Measurements from ENCODE around the gene DIDO1.
A peak's percentile ranks its signal among the peaks of the same experiment; 100 is the strongest.

Gene DIDO1

DNA sequence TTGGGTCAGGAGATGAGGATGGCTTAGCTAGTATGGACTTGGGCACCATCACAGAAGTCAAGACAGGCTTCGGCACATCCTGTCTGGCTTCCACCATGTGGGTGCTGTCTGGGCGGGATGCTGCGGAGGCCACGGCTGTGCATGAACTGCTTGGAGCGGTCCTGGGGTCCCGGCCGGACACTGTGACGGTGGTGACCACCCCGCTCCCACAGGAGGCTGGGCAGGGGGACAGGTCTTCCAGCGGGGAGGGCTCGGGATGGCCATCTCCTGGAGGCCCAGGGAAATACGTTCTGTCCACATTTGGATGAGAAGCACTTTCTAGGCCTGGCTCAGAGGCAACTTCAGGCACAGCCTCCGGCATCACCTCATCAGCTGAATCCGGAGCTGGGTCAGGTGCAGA lies 32.6 kb downstream of the DIDO1 start:
- H3K27me3 ChIP-seq (replicated peaks; ENCODE audit: control insufficient read depth, insufficient read depth, low read length, poor library complexity, severe bottlenecking): no peaks in the 10 kb centered on the region
- no peak for DNase-seq
- no peak overlapping the region for H3K27ac ChIP-seq (ENCODE audit: insufficient read depth, low read length, poor library complexity, severe bottlenecking)
- H3K36me3 ChIP-seq (ENCODE audit: control insufficient read depth, insufficient read depth, low read length): peaks cover 73% of the 10 kb centered on the region
- peaks cover 7% of the 10 kb centered on the region for H3K4me1 ChIP-seq (ENCODE audit: control insufficient read depth, insufficient read depth, low read length, poor library complexity, severe bottlenecking)
- no peak overlapping the region for H3K4me3 ChIP-seq (ENCODE audit: insufficient read depth, low read depth, low read length, poor library complexity, severe bottlenecking)
- H3K9me3 ChIP-seq (ENCODE audit: control insufficient read depth, low read length): no peaks in the 10 kb centered on the region

DNA sequence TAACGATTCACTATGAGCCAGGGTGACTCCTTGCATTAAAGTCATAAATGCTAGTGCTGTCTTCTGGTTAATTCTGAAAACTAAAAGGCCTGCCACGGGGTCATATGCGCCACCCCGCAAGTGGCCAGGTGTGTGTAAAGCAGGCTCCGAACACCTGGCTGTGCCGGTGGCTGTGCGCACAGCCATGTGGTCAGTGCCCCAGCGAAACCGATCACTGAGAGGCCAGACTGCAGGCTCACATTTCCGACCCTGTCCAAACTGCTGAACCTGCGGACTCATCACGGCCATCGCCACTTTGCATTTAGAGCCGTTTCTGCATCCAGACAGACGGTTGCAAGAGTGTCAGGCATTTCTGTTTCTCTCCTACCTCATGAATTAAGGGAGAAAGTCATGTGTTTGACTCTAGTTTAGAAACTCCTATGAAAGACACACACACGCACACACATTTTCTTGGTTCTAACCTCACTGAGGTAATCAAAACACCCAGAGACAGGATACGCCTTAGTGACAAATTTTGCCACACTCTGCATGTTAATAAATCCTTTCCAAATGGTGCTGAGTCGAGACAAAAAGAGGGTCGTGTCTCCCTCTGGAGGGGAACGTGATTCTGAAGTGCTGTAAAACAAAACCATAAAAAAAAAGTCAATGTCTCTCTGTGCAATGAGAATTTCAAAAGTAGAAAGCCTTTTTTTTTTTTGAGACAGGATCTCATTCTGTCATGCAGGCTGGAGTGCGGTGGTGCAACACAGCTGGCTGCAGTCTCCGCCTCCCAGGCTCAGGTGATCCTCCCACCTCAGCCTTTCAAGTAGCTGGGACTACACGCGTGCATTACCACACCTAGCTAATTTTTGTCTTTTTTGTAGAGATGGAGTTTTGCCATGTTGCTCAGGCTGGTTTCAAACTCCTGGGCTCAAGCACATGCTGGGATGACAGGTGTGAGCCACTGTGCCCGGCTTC lies 33.7 kb downstream of the DIDO1 start:
- H3K4me3 ChIP-seq (ENCODE audit: insufficient read depth, low read depth, low read length, poor library complexity, severe bottlenecking): no peak overlapping the region
- H3K9me3 ChIP-seq (ENCODE audit: control insufficient read depth, low read length): no peaks in the 10 kb centered on the region
- peaks cover 83% of the 10 kb centered on the region for H3K36me3 ChIP-seq (ENCODE audit: control insufficient read depth, insufficient read depth, low read length)
- no peaks in the 10 kb centered on the region for H3K27me3 ChIP-seq (replicated peaks; ENCODE audit: control insufficient read depth, insufficient read depth, low read length, poor library complexity, severe bottlenecking)
- DNase-seq: no peak
- H3K27ac ChIP-seq (ENCODE audit: insufficient read depth, low read length, poor library complexity, severe bottlenecking): no peak overlapping the region
- H3K4me1 ChIP-seq (ENCODE audit: control insufficient read depth, insufficient read depth, low read length, poor library complexity, severe bottlenecking): peaks cover 7% of the 10 kb centered on the region

DNA sequence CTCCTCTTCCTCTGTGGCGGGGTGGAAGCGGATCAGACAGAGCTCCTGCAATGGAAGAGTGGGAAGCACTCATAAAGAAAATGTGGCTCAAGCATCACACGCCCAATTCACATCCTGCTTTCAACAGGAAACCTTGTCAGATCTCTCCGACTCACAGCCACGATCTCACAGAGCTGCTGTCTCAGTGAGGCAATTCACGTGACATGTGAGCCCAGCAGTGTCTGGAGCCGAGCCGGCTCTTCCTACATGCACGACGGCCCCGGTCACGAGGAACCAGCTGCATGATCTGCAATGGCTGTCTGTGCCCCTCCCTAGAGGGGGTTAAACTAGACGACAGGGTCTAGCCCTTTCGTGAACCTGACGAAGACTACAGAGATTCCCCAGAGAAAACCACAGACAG lies 35.2 kb downstream of the DIDO1 start:
- H3K27ac ChIP-seq (ENCODE audit: insufficient read depth, low read length, poor library complexity, severe bottlenecking): peak overlapping the region; percentile 27
- DNase-seq: no peak
- H3K4me1 ChIP-seq (ENCODE audit: control insufficient read depth, insufficient read depth, low read length, poor library complexity, severe bottlenecking): peaks cover 7% of the 10 kb centered on the region
- H3K4me3 ChIP-seq (ENCODE audit: insufficient read depth, low read depth, low read length, poor library complexity, severe bottlenecking): no peak overlapping the region
- peaks cover 97% of the 10 kb centered on the region for H3K36me3 ChIP-seq (ENCODE audit: control insufficient read depth, insufficient read depth, low read length)
- no peaks in the 10 kb centered on the region for H3K9me3 ChIP-seq (ENCODE audit: control insufficient read depth, low read length)
- H3K27me3 ChIP-seq (replicated peaks; ENCODE audit: control insufficient read depth, insufficient read depth, low read length, poor library complexity, severe bottlenecking): no peaks in the 10 kb centered on the region

DNA sequence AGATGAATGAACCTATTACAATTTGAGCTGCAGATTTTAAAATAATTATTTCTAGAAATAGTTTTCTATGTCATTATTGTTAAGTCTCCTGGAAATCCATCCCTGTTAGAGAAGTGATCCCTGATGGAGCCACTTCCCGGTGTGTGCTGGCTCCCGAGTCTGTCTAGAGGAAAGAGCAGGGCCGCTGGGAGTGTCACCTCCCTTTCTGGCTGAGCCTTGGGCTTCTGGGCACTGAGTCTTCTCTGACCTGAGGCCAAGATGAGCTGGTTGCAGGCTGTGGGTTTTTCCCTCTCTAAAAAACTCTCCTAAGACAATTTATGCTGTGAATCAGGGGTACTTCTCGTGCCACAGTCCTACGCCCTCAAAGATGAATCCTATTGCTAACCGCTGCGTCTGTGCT lies 35.9 kb downstream of the DIDO1 start:
- DNase-seq: no peak
- Histone ChIP-seq H3K27me3 (replicated peaks; ENCODE audit: control insufficient read depth, insufficient read depth, low read length, poor library complexity, severe bottlenecking) (no peaks in the 10 kb centered on the region), H3K9me3 (ENCODE audit: control insufficient read depth, low read length) (no peaks in the 10 kb centered on the region), H3K4me1 (ENCODE audit: control insufficient read depth, insufficient read depth, low read length, poor library complexity, severe bottlenecking) (peaks cover 7% of the 10 kb centered on the region), H3K36me3 (ENCODE audit: control insufficient read depth, insufficient read depth, low read length) (peaks cover 96% of the 10 kb centered on the region), H3K4me3 (ENCODE audit: insufficient read depth, low read depth, low read length, poor library complexity, severe bottlenecking) (no peak overlapping the region), H3K27ac (ENCODE audit: insufficient read depth, low read length, poor library complexity, severe bottlenecking) (no peak overlapping the region)

DNA sequence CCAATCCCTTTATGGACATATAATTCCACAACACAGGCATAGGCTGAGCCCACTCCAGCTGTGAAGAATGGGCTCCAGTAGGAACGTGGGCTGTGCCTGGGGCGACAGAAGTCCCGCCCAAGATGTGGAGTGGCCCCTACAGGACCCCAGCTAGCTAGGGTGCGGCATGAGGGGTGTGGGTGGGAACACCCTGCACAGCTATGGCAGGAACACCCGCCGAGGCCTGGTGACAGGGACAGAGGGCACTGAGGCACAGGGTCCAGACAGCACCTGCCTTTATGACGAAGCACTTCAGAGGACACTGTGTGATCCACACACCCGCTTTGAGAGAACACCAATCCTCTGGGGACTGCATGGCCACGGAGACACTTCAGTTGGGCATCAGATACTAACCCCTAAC lies 36.4 kb downstream of the DIDO1 start:
- no peak for DNase-seq
- H3K27me3 ChIP-seq (replicated peaks; ENCODE audit: control insufficient read depth, insufficient read depth, low read length, poor library complexity, severe bottlenecking): no peaks in the 10 kb centered on the region
- no peak overlapping the region for H3K27ac ChIP-seq (ENCODE audit: insufficient read depth, low read length, poor library complexity, severe bottlenecking)
- H3K36me3 ChIP-seq (ENCODE audit: control insufficient read depth, insufficient read depth, low read length): peaks cover 91% of the 10 kb centered on the region
- H3K4me3 ChIP-seq (ENCODE audit: insufficient read depth, low read depth, low read length, poor library complexity, severe bottlenecking): no peak overlapping the region
- H3K4me1 ChIP-seq (ENCODE audit: control insufficient read depth, insufficient read depth, low read length, poor library complexity, severe bottlenecking): peaks cover 7% of the 10 kb centered on the region
- H3K9me3 ChIP-seq (ENCODE audit: control insufficient read depth, low read length): no peaks in the 10 kb centered on the region

DNA sequence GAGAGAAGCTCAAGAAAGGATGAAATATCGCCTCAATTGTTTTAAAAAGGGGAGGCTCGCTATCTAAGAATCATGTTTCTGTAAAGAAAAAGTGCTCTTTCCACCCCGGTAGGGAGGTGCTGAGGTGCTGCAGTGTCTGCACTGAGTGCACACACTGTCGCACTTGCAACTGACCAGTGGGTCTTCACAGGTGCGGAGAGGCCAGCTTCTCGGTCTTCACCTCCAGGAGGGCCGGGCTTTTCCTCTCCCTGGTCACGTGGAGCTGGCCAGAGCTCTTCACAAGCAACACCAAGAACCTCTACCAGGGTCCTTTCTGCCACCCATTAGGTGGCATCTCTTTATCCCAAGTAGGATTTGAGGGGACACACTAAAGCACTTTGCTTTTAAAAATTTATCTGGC lies 36.9 kb downstream of the DIDO1 start:
- DNase-seq: no peak
- Histone ChIP-seq H3K4me3 (ENCODE audit: insufficient read depth, low read depth, low read length, poor library complexity, severe bottlenecking) (no peak overlapping the region), H3K4me1 (ENCODE audit: control insufficient read depth, insufficient read depth, low read length, poor library complexity, severe bottlenecking) (peaks cover 7% of the 10 kb centered on the region), H3K36me3 (ENCODE audit: control insufficient read depth, insufficient read depth, low read length) (peaks cover 86% of the 10 kb centered on the region), H3K9me3 (ENCODE audit: control insufficient read depth, low read length) (no peaks in the 10 kb centered on the region), H3K27ac (ENCODE audit: insufficient read depth, low read length, poor library complexity, severe bottlenecking) (no peak overlapping the region), H3K27me3 (replicated peaks; ENCODE audit: control insufficient read depth, insufficient read depth, low read length, poor library complexity, severe bottlenecking) (no peaks in the 10 kb centered on the region)

- H3K9me3 ChIP-seq (ENCODE audit: control insufficient read depth, low read length): no peaks in the 10 kb centered on the region
- peaks cover 7% of the 10 kb centered on the region for H3K4me1 ChIP-seq (ENCODE audit: control insufficient read depth, insufficient read depth, low read length, poor library complexity, severe bottlenecking)
- H3K36me3 ChIP-seq (ENCODE audit: control insufficient read depth, insufficient read depth, low read length): peaks cover 81% of the 10 kb centered on the region
- no peak overlapping the region for H3K27ac ChIP-seq (ENCODE audit: insufficient read depth, low read length, poor library complexity, severe bottlenecking)
- DNase-seq: no peak
- no peaks in the 10 kb centered on the region for H3K27me3 ChIP-seq (replicated peaks; ENCODE audit: control insufficient read depth, insufficient read depth, low read length, poor library complexity, severe bottlenecking)
- H3K4me3 ChIP-seq (ENCODE audit: insufficient read depth, low read depth, low read length, poor library complexity, severe bottlenecking): no peak overlapping the region
Observed at GRCh38 chr20:62888910-62889309, 37.4 kb downstream of the DIDO1 start.

DNA sequence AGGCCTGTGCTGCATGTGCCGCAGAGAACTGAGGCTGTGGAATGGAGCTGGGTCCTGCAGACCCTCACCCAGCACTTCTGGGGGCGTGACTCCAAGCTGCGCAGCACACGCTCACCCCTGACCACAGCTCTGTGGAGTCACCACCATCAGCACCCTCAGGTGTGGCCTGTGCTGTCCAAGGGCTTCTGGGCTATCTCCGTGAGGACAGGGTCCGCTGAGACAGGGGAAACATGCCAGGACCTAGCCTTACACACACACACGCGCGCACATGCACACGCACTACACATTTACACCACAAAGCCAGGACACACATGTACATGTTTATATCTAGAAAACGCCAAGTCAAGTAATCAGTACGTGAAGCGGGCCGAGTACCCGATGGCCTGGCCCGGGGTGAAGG lies 37.9 kb downstream of the DIDO1 start:
- H3K4me1 ChIP-seq (ENCODE audit: control insufficient read depth, insufficient read depth, low read length, poor library complexity, severe bottlenecking): peaks cover 7% of the 10 kb centered on the region
- DNase-seq: no peak
- H3K27me3 ChIP-seq (replicated peaks; ENCODE audit: control insufficient read depth, insufficient read depth, low read length, poor library complexity, severe bottlenecking): no peaks in the 10 kb centered on the region
- no peak overlapping the region for H3K27ac ChIP-seq (ENCODE audit: insufficient read depth, low read length, poor library complexity, severe bottlenecking)
- H3K9me3 ChIP-seq (ENCODE audit: control insufficient read depth, low read length): no peaks in the 10 kb centered on the region
- H3K36me3 ChIP-seq (ENCODE audit: control insufficient read depth, insufficient read depth, low read length): peaks cover 76% of the 10 kb centered on the region
- H3K4me3 ChIP-seq (ENCODE audit: insufficient read depth, low read depth, low read length, poor library complexity, severe bottlenecking): no peak overlapping the region

DNA sequence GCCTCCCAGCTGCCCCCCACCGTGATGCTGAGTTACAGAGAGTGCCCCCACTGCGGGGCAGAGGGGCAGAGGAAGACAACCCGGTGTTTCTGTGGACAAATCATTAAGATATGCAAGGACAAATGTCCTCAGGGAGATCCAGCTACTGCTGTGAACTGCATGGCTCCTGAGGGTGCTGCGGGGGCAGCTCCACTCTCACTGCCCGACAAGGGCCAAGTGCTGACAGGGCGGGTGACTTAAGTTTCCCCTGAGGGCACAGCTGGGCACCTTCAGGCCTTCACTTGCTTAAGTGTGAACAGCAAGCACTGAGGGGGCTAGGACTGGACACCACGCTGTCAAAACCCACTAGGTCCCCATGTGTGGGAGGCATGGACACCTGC lies 38.5 kb downstream of the DIDO1 start:
- Histone ChIP-seq H3K27ac (ENCODE audit: insufficient read depth, low read length, poor library complexity, severe bottlenecking) (no peak overlapping the region), H3K4me1 (ENCODE audit: control insufficient read depth, insufficient read depth, low read length, poor library complexity, severe bottlenecking) (peaks cover 7% of the 10 kb centered on the region), H3K27me3 (replicated peaks; ENCODE audit: control insufficient read depth, insufficient read depth, low read length, poor library complexity, severe bottlenecking) (no peaks in the 10 kb centered on the region), H3K4me3 (ENCODE audit: insufficient read depth, low read depth, low read length, poor library complexity, severe bottlenecking) (no peak overlapping the region), H3K36me3 (ENCODE audit: control insufficient read depth, insufficient read depth, low read length) (peaks cover 70% of the 10 kb centered on the region), H3K9me3 (ENCODE audit: control insufficient read depth, low read length) (no peaks in the 10 kb centered on the region)
- DNase-seq: no peak

- peaks cover 7% of the 10 kb centered on the region for H3K4me1 ChIP-seq (ENCODE audit: control insufficient read depth, insufficient read depth, low read length, poor library complexity, severe bottlenecking)
- no peaks in the 10 kb centered on the region for H3K9me3 ChIP-seq (ENCODE audit: control insufficient read depth, low read length)
- peaks cover 65% of the 10 kb centered on the region for H3K36me3 ChIP-seq (ENCODE audit: control insufficient read depth, insufficient read depth, low read length)
- DNase-seq: peak in 1 of 3 donors; percentile 19
- no peak overlapping the region for H3K4me3 ChIP-seq (ENCODE audit: insufficient read depth, low read depth, low read length, poor library complexity, severe bottlenecking)
- no peaks in the 10 kb centered on the region for H3K27me3 ChIP-seq (replicated peaks; ENCODE audit: control insufficient read depth, insufficient read depth, low read length, poor library complexity, severe bottlenecking)
- H3K27ac ChIP-seq (ENCODE audit: insufficient read depth, low read length, poor library complexity, severe bottlenecking): no peak overlapping the region
Observed at GRCh38 chr20:62887152-62887859, 39.0 kb downstream of the DIDO1 start.

Measured in effector memory CD4-positive, alpha-beta T cell (primary cell).